Stimulated activated naive CD8-positive, alpha-beta T cell treated with anti-CD3 and anti-CD28 coated beads, Interleukin-15, amount 100 ng/mL, for 72 hours (primary cell): ENCODE results near the gene LTB.
A peak's percentile ranks its signal among the peaks of the same experiment; 100 is the strongest.
"Not testable (repeated sequence)": the region's sequence is repeated elsewhere in the genome, so short reads cannot be mapped to it uniquely, and the experiment has no call there.

Experiments
- ATAC-seq: fragments of 150-1000 bp; cut with Tn5 transposase; 2 replicates; pipeline ENCODE4 v1.10.0; 2021; ENCODE audit warnings: mild to moderate bottlenecking, moderate library complexity
- DNase-seq, 2 donors: peaks; one replicate each; pipeline ENCODE4 v3.0.0; 2021 to 2022
- H3K27ac Mint-ChIP-seq, 2 donors: one replicate each; pipeline ENCODE4 v1.8.0; 2022; ENCODE audit warnings: mild to moderate bottlenecking in 2 of 2, mixed read lengths in 2 of 2, moderate library complexity in 2 of 2
- H3K27me3 Mint-ChIP-seq: one replicate; pipeline ENCODE4 v1.8.0; 2022; ENCODE audit warnings: mixed read lengths
- H3K4me1 Mint-ChIP-seq: one replicate; pipeline ENCODE4 v1.8.0; 2022; ENCODE audit warnings: mild to moderate bottlenecking, mixed read lengths
- H3K4me3 Mint-ChIP-seq, 2 donors: one replicate each; pipeline ENCODE4 v1.8.0; 2022; ENCODE audit warnings: mild to moderate bottlenecking in 2 of 2, mixed read lengths in 2 of 2, moderate library complexity in 1 of 2
- H3K9me3 Mint-ChIP-seq, 2 donors: one replicate each; pipeline ENCODE4 v1.8.0; 2022; ENCODE audit warnings: mixed read lengths in 2 of 2

The LTB gene

GRCh38 chr6:31551371-31551770 is 30.9 kb downstream of the LTB start:
- DNase-seq, result peak; percentile 41 to 48
- not testable (repeated sequence) for ATAC-seq, H3K9me3 Mint-ChIP-seq, H3K27ac Mint-ChIP-seq, H3K27me3 Mint-ChIP-seq
- Mint-ChIP-seq H3K4me1 (peaks cover 55% of the 10 kb centered on the region), H3K4me3 (peak overlapping the region; percentile 11 to 39)

GRCh38 chr6:31548544-31548873 is 33.7 kb downstream of the LTB start:
- no peaks in the 10 kb centered on the region for H3K9me3 Mint-ChIP-seq
- H3K27me3 Mint-ChIP-seq, result no peaks in the 10 kb centered on the region
- H3K27ac Mint-ChIP-seq, result no peak overlapping the region
- ATAC-seq (no peak), DNase-seq (no peak)
- peak overlapping the region; percentile 83 to 90 for H3K4me3 Mint-ChIP-seq
- peaks cover 52% of the 10 kb centered on the region for H3K4me1 Mint-ChIP-seq

- peaks cover 52% of the 10 kb centered on the region for H3K4me1 Mint-ChIP-seq
- no peak for ATAC-seq
- H3K9me3 Mint-ChIP-seq, result no peaks in the 10 kb centered on the region
- no peak for DNase-seq
- no peaks in the 10 kb centered on the region for H3K27me3 Mint-ChIP-seq
- H3K4me3 Mint-ChIP-seq, result peak overlapping the region; percentile 83 to 90
- peak overlapping the region; percentile 75 to 78 for H3K27ac Mint-ChIP-seq
Observed at GRCh38 chr6:31547727-31548543, 34.3 kb downstream of the LTB start.

GRCh38 chr6:31546958-31547726 is 35.1 kb downstream of the LTB start, which contains the start of gene NFKBIL1:
TSS of gene NFKBIL1 (plus strand) at chr6:31547608. CDS start at chr6:31547695, 87 bp downstream.
- ATAC-seq, result peak; percentile 88
- peaks cover 49% of the 10 kb centered on the region for H3K4me1 Mint-ChIP-seq

GRCh38 chr6:31546339-31546957 is 35.8 kb downstream of the LTB start, which contains the start of gene ATP6V1G2:
TSS of gene ATP6V1G2 (minus strand) at chr6:31546608. CDS start at chr6:31546559, 49 bp downstream.
- H3K9me3 Mint-ChIP-seq, result no peaks in the 10 kb centered on the region
- no peaks in the 10 kb centered on the region for H3K27me3 Mint-ChIP-seq
- H3K4me1 Mint-ChIP-seq, result peaks cover 42% of the 10 kb centered on the region
- H3K27ac Mint-ChIP-seq, result peak within 1 kb of the TSS; percentile 75 to 78
- H3K4me3 Mint-ChIP-seq, result peak within 1 kb of the TSS; percentile 83 to 90
- ATAC-seq (peak; percentile 80), DNase-seq (peak; percentile 91 to 93)

More at GRCh38 chr6:31546958-31547726, 35.1 kb downstream of the LTB start, which contains the start of gene NFKBIL1:
- peak; percentile 86 to 94 for DNase-seq
- peak within 1 kb of the TSS; percentile 83 to 90 for H3K4me3 Mint-ChIP-seq
- peak within 1 kb of the TSS; percentile 75 to 78 for H3K27ac Mint-ChIP-seq
- H3K27me3 Mint-ChIP-seq, result no peaks in the 10 kb centered on the region
- H3K9me3 Mint-ChIP-seq, result no peaks in the 10 kb centered on the region

GRCh38 chr6:31545291-31545690 is 36.9 kb downstream of the LTB start:
- peak overlapping the region in 1 of 2 donors; percentile 5 for H3K4me3 Mint-ChIP-seq

GRCh38 chr6:31544676-31545075 is 37.5 kb downstream of the LTB start:
- H3K27me3 Mint-ChIP-seq, result no peaks in the 10 kb centered on the region
- no peak overlapping the region for H3K27ac Mint-ChIP-seq
- DNase-seq, result no peak
- peaks cover 38% of the 10 kb centered on the region for H3K4me1 Mint-ChIP-seq
- ATAC-seq, result no peak
- H3K9me3 Mint-ChIP-seq, result no peaks in the 10 kb centered on the region
- no peak overlapping the region for H3K4me3 Mint-ChIP-seq

More at GRCh38 chr6:31545291-31545690, 36.9 kb downstream of the LTB start:
- Mint-ChIP-seq H3K27me3 (no peaks in the 10 kb centered on the region), H3K9me3 (no peaks in the 10 kb centered on the region), H3K27ac (no peak overlapping the region), H3K4me1 (peaks cover 34% of the 10 kb centered on the region)
- no peak for DNase-seq
- ATAC-seq, result no peak

- no peak overlapping the region for H3K27ac Mint-ChIP-seq
- peaks cover 48% of the 10 kb centered on the region for H3K4me1 Mint-ChIP-seq
- ATAC-seq, result no peak
- H3K4me3 Mint-ChIP-seq, result no peak overlapping the region
- no peaks in the 10 kb centered on the region for H3K9me3 Mint-ChIP-seq
- no peaks in the 10 kb centered on the region for H3K27me3 Mint-ChIP-seq
- DNase-seq, result no peak
Observed at GRCh38 chr6:31543639-31544038, 38.6 kb downstream of the LTB start.

GRCh38 chr6:31541658-31542521 is 40.3 kb downstream of the LTB start, which contains the start of gene DDX39B:
TSS of gene DDX39B (minus strand) at chr6:31542003. CDS start at chr6:31540532, 1,471 bp downstream.
- H3K4me1 Mint-ChIP-seq, result peaks cover 53% of the 10 kb centered on the region
- peak within 1 kb of the TSS; percentile 72 to 77 for H3K4me3 Mint-ChIP-seq
- H3K27ac Mint-ChIP-seq, result peak within 1 kb of the TSS; percentile 96 to 98
- H3K9me3 Mint-ChIP-seq, result no peaks in the 10 kb centered on the region
- ATAC-seq (peak; percentile 84), DNase-seq (peak; percentile 91 to 96)
- no peaks in the 10 kb centered on the region for H3K27me3 Mint-ChIP-seq

GRCh38 chr6:31541059-31541657 is 41.1 kb downstream of the LTB start:
- ATAC-seq (peak; percentile 43), DNase-seq (peak; percentile 54 to 64)
- peak overlapping the region; percentile 96 to 98 for H3K27ac Mint-ChIP-seq
- peak overlapping the region; percentile 72 to 77 for H3K4me3 Mint-ChIP-seq
- H3K27me3 Mint-ChIP-seq, result no peaks in the 10 kb centered on the region
- peaks cover 51% of the 10 kb centered on the region for H3K4me1 Mint-ChIP-seq
- H3K9me3 Mint-ChIP-seq, result no peaks in the 10 kb centered on the region

GRCh38 chr6:31540640-31541039 is 41.6 kb downstream of the LTB start:
- Mint-ChIP-seq H3K9me3 (no peaks in the 10 kb centered on the region), H3K27me3 (no peaks in the 10 kb centered on the region), H3K4me1 (peaks cover 51% of the 10 kb centered on the region), H3K4me3 (peak overlapping the region; percentile 72 to 77), H3K27ac (peak overlapping the region; percentile 96 to 98)
- ATAC-seq (no peak), DNase-seq (no peak)

- H3K27me3 Mint-ChIP-seq, result no peaks in the 10 kb centered on the region
- H3K9me3 Mint-ChIP-seq, result no peaks in the 10 kb centered on the region
- peak overlapping the region; percentile 71 to 72 for H3K27ac Mint-ChIP-seq
- DNase-seq, result no peak
- no peak for ATAC-seq
- H3K4me3 Mint-ChIP-seq, result peak overlapping the region; percentile 72 to 77
- H3K4me1 Mint-ChIP-seq, result peaks cover 55% of the 10 kb centered on the region
Observed at GRCh38 chr6:31538805-31539400, 43.3 kb downstream of the LTB start.

GRCh38 chr6:31535538-31536324 is 46.5 kb downstream of the LTB start:
- Mint-ChIP-seq H3K9me3 (no peaks in the 10 kb centered on the region), H3K4me3 (peak overlapping the region in 1 of 2 donors; percentile 14), H3K27ac (peak overlapping the region in 1 of 2 donors; percentile 90), H3K4me1 (peaks cover 76% of the 10 kb centered on the region), H3K27me3 (no peaks in the 10 kb centered on the region)
- ATAC-seq, result no peak
- DNase-seq, result no peak
